COLO829 (cell line): ENCODE data around the gene PRKCE.

ENCODE experiments used
- DNase-seq: peaks from one replicate; pipeline ENCODE4 v3.0.0; 2012; ENCODE audit warnings: low spot score

PRKCE gene

DNA sequence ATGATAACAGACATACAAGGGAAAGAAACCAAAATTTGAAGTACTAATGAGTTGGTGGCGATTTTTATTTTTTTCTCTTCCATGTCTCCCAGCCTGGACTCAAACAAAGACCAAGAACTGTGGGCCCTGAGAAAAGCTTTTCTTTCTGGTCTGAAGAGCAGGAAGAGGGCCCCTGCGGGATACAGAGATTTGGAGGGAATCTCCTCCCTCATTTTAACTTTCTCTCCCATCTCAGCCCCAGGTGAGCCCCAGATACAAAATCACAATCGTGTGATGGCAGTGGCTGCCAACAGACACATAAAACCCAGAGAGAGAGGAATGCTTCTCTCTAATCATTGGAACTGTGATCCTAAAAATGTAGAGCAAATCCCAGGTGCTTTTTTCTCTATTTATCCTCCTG is 19.5 kb upstream of the PRKCE start:
- no peak for DNase-seq

GRCh38 chr2:45634223-45634622 is 17.3 kb upstream of the PRKCE start:
- DNase-seq = no peak

GRCh38 chr2:45636008-45636407 is 15.5 kb upstream of the PRKCE start:
- DNase-seq = no peak

DNA sequence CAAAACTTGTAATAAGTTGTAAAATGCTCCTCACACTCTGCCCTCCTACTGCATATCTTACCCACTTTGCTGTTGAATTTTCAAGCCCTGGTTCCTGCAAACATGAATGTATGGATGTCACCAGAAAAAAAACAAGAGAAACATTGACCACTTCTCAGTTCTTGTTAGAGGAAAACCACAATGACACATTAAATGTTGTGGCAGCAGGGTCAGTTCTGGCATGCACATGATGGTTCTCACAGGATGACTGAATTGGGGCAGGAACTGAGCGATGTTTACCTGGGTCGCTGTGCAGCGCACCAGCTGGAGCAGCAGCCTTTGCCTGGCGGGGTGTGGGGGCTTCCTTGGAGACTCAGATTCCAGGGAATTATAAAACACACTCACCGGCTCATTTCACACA is 14.0 kb upstream of the PRKCE start:
- DNase-seq = no peak

DNA sequence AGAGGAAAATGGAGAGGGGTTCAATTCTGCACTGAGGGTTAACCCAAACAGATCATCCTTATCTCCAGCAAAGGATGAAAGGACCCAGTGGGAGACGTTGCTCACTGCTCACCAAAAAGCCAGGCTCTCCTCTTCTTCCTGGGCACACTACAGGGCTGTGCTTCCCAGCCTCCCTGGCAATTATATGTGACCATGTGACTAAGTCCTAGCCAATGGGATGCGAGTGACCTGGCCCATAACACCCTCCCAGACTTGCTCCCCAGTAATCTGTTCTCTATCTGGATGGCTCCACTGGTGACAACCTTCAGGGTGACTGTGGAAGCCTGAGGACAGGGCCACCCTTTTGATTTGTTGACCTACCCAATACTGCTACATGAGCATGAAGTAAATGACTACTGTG is 10.9 kb upstream of the PRKCE start:
- DNase-seq = no peak

GRCh38 chr2:45643095-45643494 is 8.4 kb upstream of the PRKCE start:
- DNase-seq = no peak

- peak; percentile 62 for DNase-seq
These were observed 7.6 kb upstream of the PRKCE start for GRCh38 chr2:45643543-45644542.

GRCh38 chr2:45646289-45646688 is 5.2 kb upstream of the PRKCE start:
- no peak for DNase-seq

GRCh38 chr2:45647356-45647755 is 4.1 kb upstream of the PRKCE start:
- DNase-seq = no peak

GRCh38 chr2:45647986-45648520 is 3.4 kb upstream of the PRKCE start:
- no peak for DNase-seq

GRCh38 chr2:45648636-45649035 is 2.8 kb upstream of the PRKCE start:
- no peak for DNase-seq

- no peak for DNase-seq
These were observed 2.0 kb upstream of the PRKCE start for GRCh38 chr2:45649462-45649857.

DNA sequence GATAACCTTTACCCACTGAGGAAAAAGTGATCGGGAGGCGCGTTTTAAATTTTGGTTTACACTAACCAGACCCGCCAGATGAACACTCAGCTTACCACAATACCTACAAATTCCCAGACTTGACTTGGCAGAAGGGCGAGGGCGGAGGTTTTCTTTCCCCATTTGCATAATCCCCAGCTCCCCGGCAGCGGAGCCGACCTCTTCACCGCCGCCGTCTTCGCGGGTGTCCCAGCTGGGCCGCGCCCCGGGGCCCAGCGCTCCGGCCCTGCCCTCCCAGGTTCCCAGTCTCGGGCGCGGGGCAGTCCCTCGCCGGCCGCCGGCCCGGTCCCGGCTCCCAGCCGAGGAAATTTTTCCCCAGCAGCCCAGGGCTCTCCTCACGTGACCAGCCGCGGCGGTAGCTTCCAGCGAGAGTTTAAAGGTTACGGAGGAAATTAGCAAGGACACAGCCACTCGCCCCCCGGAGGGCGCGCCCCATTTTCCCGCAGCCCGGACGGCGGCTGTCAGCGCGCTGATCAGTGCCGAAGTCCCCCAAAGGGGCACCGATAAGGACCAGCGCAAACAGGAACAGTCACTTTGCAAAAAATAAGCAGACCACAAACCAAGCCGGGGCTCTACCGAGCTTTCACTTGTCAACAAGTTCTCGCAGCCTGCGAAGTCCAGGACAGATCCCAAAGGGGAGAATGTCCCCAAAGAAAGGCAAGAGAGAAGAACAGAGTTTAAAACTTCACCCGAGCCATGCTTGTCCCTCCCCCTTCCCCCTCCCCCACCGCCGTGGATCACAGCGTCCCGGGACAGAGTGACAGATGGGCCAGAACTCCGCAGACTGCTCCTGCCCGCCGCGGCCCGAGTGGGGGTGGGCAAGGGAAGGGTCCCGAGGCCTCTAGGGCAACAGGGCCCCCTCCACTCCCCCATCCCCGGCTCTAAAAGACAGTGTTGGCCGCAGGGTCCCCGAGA is 1.3 kb upstream of the PRKCE start:
- peak; percentile 27 for DNase-seq

DNA sequence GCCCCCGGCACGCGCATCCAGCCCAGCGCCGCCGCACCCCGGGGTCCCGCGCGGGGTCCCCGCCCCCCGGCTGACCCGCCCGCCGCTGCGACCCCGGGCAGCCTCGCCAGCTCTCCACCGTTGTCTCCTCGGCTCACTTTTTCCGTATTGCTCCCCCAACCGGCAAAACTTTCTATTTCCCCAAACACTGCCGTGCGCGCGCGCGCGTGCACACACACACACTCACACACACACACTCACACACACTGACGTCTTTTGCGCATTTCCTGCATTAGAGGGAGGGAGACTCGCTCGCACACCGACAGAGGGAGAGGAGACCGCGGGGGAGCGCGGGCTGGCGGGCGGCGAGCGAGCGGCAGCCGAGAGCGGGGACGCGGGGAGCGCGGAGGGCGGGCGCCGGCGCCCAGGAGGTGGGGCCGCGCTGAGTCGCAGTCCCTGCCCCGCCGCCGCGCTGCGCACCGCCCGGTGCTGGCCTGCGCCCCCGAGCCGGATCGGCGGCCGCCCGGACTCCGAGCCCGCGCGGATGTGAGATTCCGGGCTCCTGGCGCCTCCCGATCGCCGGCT is 542 bp upstream of the PRKCE start:
- peak; percentile 75 for DNase-seq

DNA sequence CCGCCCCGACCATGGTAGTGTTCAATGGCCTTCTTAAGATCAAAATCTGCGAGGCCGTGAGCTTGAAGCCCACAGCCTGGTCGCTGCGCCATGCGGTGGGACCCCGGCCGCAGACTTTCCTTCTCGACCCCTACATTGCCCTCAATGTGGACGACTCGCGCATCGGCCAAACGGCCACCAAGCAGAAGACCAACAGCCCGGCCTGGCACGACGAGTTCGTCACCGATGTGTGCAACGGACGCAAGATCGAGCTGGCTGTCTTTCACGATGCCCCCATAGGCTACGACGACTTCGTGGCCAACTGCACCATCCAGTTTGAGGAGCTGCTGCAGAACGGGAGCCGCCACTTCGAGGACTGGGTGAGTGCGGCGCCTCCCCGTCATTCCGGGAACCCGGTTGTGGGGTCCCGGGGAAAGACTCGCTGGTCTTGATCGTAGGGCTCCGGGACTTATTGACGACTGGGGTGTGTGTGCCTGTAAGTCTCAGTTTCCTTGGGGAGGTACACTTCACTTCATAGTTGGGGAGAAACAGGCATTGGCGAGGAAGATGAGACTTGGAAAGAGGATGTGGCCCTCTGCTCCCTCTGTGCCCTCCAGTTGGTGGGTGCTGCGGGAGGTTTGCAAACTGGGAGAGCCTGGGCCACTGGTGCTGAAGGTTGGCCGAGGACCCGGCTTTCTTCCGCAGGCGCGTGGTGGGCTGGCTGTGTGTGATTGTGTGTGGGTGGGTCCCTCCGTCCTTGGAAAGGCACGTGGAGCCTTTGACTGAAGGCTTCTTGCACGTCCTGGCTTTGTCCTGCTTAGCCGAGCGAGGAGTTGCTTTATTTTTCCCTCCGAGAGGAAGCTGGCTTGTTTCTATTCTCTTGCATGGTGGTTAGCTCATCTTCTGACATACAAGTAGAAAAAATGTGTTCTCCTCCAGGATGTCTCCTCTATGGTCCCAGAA is 886 bp downstream of the PRKCE start:
- peak; percentile 30 for DNase-seq

GRCh38 chr2:45653122-45653913 is 1.8 kb downstream of the PRKCE start:
- DNase-seq = peak; percentile 29

DNA sequence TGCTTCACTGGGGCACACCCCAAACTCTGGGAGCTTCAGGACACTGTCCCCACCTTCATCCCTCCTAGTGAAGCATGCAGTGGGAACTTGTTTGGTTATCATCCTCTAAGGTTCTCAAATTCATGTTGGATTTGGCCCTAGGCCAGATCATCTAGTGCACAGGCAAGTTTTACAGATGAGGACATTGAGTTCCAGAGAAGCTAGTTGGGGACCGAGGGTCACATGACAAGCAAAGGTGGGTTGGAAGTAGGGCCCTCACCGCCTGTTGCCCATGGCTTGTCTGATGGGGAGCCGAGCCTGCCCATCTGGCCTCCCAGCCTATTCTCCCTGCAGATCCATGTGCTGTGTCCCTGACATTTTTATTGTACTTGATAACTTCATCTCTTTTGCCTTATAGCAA is 2.8 kb downstream of the PRKCE start:
- DNase-seq = no peak

DNA sequence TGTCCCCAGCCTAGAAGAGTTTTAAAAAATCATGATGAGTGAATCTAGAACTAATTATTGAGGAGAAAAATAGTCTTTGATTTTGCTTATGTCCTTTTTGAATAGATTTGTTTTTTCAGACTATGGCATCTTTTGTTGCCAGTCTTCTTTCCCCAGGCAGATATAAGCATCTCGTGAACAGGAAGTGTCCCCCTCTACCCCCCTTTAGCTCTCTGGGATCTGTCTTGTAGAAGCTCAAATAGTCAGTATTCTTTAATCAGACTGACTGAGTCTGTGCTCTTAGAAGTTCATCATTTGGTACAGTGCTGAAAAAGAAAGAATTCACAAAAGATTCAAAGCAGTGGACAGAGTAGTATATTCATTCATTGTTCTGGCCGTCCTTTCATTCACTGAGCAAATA is 10.4 kb downstream of the PRKCE start:
- DNase-seq = no peak

- no peak for DNase-seq
These were observed 13.3 kb downstream of the PRKCE start for GRCh38 chr2:45664635-45665261.

GRCh38 chr2:45668509-45668908 is 17.0 kb downstream of the PRKCE start:
- no peak for DNase-seq
